Pancreas (tissue), 10 donors: ENCODE data around the gene RPS16. TPM values are rescaled to one million over a fixed set of nuclear protein-coding genes. Genes with fewer than 3 reads are reported as not detected.

ENCODE experiments used
- ATAC-seq, 4 donors: fragments of 200-7000 bp; cut with Tn5 transposase; one replicate each; pipeline versions ENCODE4 v1.8.0 to v1.9.1; 2020; ENCODE audit warnings: mild to moderate bottlenecking in 4 of 4, moderate library complexity in 4 of 4
- DNase-seq, 6 donors: peaks; one replicate each; pipeline ENCODE4 v3.0.0-alpha.2; 2020
- FAIRE-seq: peaks from 2 replicates; lab custom pipeline; 2012; peaks lifted over from hg19 to GRCh38; lab: Jason Lieb, UNC
- H3K27ac ChIP-seq, 4 donors: fragments of 200-600 bp; sonication (generic); 1 replicate in 3 of 4; 2 replicates in 1 of 4; pipeline versions ENCODE4 v1.5.0 to v1.8.0; 2020
- H3K27me3 ChIP-seq, 4 donors: fragments of 200-600 bp; one replicate each; pipeline ENCODE4 v1.8.0; 2021
- H3K36me3 ChIP-seq, 3 donors: fragments of 200-600 bp; sonication (generic) in 1 of 3; one replicate each; pipeline versions ENCODE4 v1.5.0 to v1.8.0; 2020 to 2021
- H3K4me1 ChIP-seq, 3 donors: fragments of 200-600 bp; one replicate each; pipeline ENCODE4 v1.8.0; 2021
- H3K4me3 ChIP-seq, 4 donors: fragments of 200-600 bp; sonication (generic) in 2 of 4; one replicate each; pipeline versions ENCODE4 v1.5.0 to v1.8.0; 2020 to 2021
- H3K9me3 ChIP-seq, 4 donors: fragments of 200-600 bp; one replicate each; pipeline ENCODE4 v1.8.0; 2021
- CTCF ChIP-seq, 4 donors: fragments of 200-600 bp; sonication (generic) in 3 of 4; IDR thresholded peaks; one replicate each; pipeline versions ENCODE4 v1.5.0 to v1.8.0; 2021; ENCODE audit warnings: antibody characterized with exemption in 4 of 4
- WGBS, 2 donors: extraction: QIAGEN DNeasy Blood & Tissue Kit; methylation state at CpG; one replicate each; pipeline ENCODE4 v1.1.7; 2013; 5-methylcytosine and 5-hydroxymethylcytosine counted together
- intact Hi-C, 3 donors: fragments of 100-400 bp; cut with DNase I; formaldehyde crosslinking; loops; one replicate each; pipeline versions ENCODE4 v1.11.1 to v1.14.2; 2022
- polyA plus RNA-seq, 2 donors: library from polyadenylated mRNA; stranded (reverse); fragments of 200-250 nt; gene quantifications; one replicate each; pipeline ENCODE4 v1.2.3, GENCODE V29; 2013
- total RNA-seq, 6 donors: library from RNA; stranded (reverse); fragmentation: NEBNext Ultra II Directional in 4 of 6; extraction: Animal tissue kit (Norgen Biotek cat#: 25700) in 4 of 6; gene quantifications; one replicate each; pipeline versions ENCODE4 v1.2.1 to v1.2.4, GENCODE V29; 2021 to 2023
- donor health status: healthy with polysubstance abuse.
- donor health status: DM: no; HTN: no; CAD: no; lungs with moderate emphysema.
- donor health status: DM: no; HTN: no; CAD: no.
- donor health status: control.
- donor health status: control.
- donor health status: Bipolar disorder and iron deficiency.
- donor health status: DM: yes; HTN: yes; CAD: no.
- donor health status: DM: no; HTN: no; CAD: no.
- donor health status: DM: no; HTN: no; CAD: no.
- donor health status: DM: yes; HTN: yes; CAD: no.

The RPS16 gene
- total and polyA plus RNA-seq, 8 donors = 920 to 1,759 (median 1,249) TPM

- H3K4me1 ChIP-seq = peaks cover 12 to 20% (median 15%) of the 10 kb centered on the region in 3 donors
- no peaks in the 10 kb centered on the region for H3K27me3 ChIP-seq
- FAIRE-seq = no peak
- TF ChIP-seq CTCF (IDR thresholded peaks at IDR 0.05) = no peak
- DNase-seq = no peak
- no peak for ATAC-seq
- peaks cover 0 to 5% (median 0%) of the 10 kb centered on the region in 3 donors for H3K36me3 ChIP-seq
- WGBS, 2 donors = 21 to 30% methylated on average over 1 of the region's 1 CpG
- H3K4me3 ChIP-seq = peak overlapping the region in 2 of 4 donors; percentile 70 to 96
- peak overlapping the region; percentile 89 to 99 (median 94) for H3K27ac ChIP-seq
- no peaks in the 10 kb centered on the region for H3K9me3 ChIP-seq
- intact Hi-C loops = no loop called here
These were observed 25.0 kb downstream of the RPS16 start for GRCh38 chr19:39410831-39411080.

- no peaks in the 10 kb centered on the region for H3K27me3 ChIP-seq
- peaks cover 0 to 5% (median 0%) of the 10 kb centered on the region in 3 donors for H3K36me3 ChIP-seq
- TF ChIP-seq CTCF (IDR thresholded peaks at IDR 0.05) = no peak
- peak overlapping the region; percentile 26 to 96 (median 71) for H3K4me3 ChIP-seq
- no peaks in the 10 kb centered on the region for H3K9me3 ChIP-seq
- peak overlapping the region; percentile 89 to 99 (median 94) for H3K27ac ChIP-seq
- intact Hi-C loops = no loop called here
- ATAC-seq (peak in 3 of 4 donors; percentile 2 to 4 (median 3)), FAIRE-seq (no peak), DNase-seq (peak; percentile 40 to 87 (median 72))
- H3K4me1 ChIP-seq = peaks cover 12 to 20% (median 15%) of the 10 kb centered on the region in 3 donors
- 3% methylated on average over 35 of the region's 35 CpGs for WGBS, 2 donors
These were observed 25.5 kb downstream of the RPS16 start for GRCh38 chr19:39410017-39410830.

DNA sequence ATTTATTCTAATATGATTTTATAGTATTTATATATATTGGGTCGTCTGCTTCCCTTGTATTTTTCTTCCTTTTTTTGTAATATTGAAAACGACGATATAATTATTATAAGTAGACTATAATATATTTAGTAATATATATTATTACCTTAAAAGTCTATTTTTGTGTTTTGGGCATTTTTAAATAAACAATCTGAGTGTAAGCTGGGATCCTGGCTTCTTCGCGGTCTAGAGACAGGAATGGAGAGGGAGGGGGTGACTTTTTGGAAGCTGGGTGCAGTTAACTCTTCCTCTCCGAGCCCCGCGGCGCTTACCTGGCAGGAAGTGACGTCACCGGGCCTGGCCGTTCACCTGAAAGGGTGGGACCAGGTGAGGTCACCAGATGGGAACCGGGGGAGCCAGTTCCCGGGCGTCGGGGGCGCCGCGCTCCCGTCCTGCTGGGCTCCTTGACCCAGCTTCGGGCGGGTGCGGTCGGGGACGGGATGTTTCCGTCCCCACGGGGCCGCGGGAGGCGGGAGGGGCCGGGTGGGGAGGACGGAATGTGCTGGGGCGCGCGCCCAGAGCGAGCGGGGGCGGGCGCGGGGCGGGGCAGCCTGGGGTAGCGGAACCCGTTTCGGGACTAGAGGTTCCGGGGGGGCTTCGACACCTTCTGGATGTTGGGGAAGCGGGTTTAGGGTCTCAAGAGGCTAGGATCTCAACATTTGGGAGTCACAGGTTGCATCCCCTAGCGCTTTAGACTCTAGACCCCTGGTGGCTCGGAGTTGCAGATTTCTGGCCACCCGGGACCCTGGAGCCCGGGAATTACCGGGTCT, 26.3 kb downstream of the RPS16 start:
- FAIRE-seq (peak; percentile 83), ATAC-seq (peak; percentile 12 to 50 (median 28)), DNase-seq (peak; percentile 94 to 98 (median 95))
- Histone ChIP-seq H3K9me3 (no peaks in the 10 kb centered on the region), H3K27me3 (no peaks in the 10 kb centered on the region), H3K4me1 (peaks cover 12 to 20% (median 15%) of the 10 kb centered on the region in 3 donors), H3K27ac (peak overlapping the region; percentile 89 to 99 (median 94)), H3K36me3 (peaks cover 0 to 5% (median 0%) of the 10 kb centered on the region in 3 donors), H3K4me3 (peak overlapping the region; percentile 26 to 96 (median 71))
- TF ChIP-seq CTCF (IDR thresholded peaks at IDR 0.05) = no peak
- WGBS, 2 donors = 1% methylated on average over 51 to 52 of the region's 52 CpGs
- intact Hi-C loops = no loop called here

DNA sequence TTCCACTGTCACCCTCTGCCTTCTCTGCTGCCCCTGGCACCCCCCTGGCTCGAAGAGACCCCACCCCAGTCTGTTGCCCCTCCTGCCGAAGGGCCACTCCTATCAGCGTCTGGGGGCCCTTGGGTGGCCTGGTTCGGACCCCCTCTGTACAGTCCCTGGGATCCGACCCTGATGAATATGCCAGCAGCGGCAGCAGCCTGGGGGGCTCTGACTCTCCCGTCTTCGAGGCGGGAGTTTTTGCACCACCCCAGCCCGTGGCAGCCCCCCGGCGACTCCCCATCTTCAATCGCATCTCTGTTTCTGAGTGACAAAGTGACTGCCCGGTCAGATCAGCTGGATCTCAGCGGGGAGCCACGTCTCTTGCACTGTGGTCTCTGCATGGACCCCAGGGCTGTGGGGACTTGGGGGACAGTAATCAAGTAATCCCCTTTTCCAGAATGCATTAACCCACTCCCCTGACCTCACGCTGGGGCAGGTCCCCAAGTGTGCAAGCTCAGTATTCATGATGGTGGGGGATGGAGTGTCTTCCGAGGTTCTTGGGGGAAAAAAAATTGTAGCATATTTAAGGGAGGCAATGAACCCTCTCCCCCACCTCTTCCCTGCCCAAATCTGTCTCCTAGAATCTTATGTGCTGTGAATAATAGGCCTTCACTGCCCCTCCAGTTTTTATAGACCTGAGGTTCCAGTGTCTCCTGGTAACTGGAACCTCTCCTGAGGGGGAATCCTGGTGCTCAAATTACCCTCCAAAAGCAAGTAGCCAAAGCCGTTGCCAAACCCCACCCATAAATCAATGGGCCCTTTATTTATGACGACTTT, 27.1 kb downstream of the RPS16 start:
- intact Hi-C loops = no loop called here
- Histone ChIP-seq H3K36me3 (peaks cover 0 to 5% (median 0%) of the 10 kb centered on the region in 3 donors), H3K27me3 (no peaks in the 10 kb centered on the region), H3K4me1 (peaks cover 12 to 24% (median 15%) of the 10 kb centered on the region in 3 donors), H3K4me3 (peak overlapping the region; percentile 70 to 96 (median 79)), H3K27ac (peak overlapping the region; percentile 89 to 99 (median 94)), H3K9me3 (no peaks in the 10 kb centered on the region)
- FAIRE-seq (no peak), DNase-seq (peak in 4 of 6 donors; percentile 49 to 68 (median 56)), ATAC-seq (no peak)
- WGBS, 2 donors = 36 to 52% methylated on average over 20 of the region's 20 CpGs
- no peak for TF ChIP-seq CTCF (IDR thresholded peaks at IDR 0.05)
